HepG2 (cell line): ENCODE results near the gene TRIM58. TPM values are rescaled to one million over a fixed set of nuclear protein-coding genes. Genes with fewer than 3 reads are reported as not detected.

ENCODE experiments used
- ATAC-seq: fragments of 200-7000 bp; cut with Tn5 transposase; 3 replicates; pipeline ENCODE4 v1.9.1; 2020; ENCODE audit warnings: mild to moderate bottlenecking, moderate library complexity
- BruUV-seq: library from RNA; stranded (reverse); fragments of 400-500 nt; replicated peaks from 2 replicates; lab custom pipeline; 2021; lab: Mats Ljungman, UMichigan
- CTCF ChIA-PET: fragments of 300-600 bp; formaldehyde crosslinking; extraction: SDS; loops from one replicate; lab custom pipeline; 2021; ENCODE audit warnings: low total read pairs, inconsistent platforms, low intra/inter-chr PET ratio; lab: Yijun Ruan, JAX
- POLR2A ChIA-PET: fragments of 350-600 bp; sonication (Branson Sonifier 250); formaldehyde crosslinking; loops from one replicate; lab custom pipeline; 2020; ENCODE audit warnings: antibody characterized with exemption, inconsistent platforms; lab: Yijun Ruan, JAX
- DNase-seq: peaks from one replicate; pipeline ENCODE4 v3.0.0-alpha.2; 2015; ENCODE audit warnings: low spot score
- FAIRE-seq: peaks from 3 replicates; lab custom pipeline; 2011; peaks lifted over from hg19 to GRCh38; lab: Jason Lieb, UNC
- H2AFZ ChIP-seq: one replicate; pipeline ENCODE4 v1.6.1; 2011; ENCODE audit warnings: low read length, inconsistent platforms
- H3K27ac ChIP-seq: fragments of 300-600 bp; 3 replicates; pipeline ENCODE4 v1.8.0; 2011; ENCODE audit warnings: mixed run types, mild to moderate bottlenecking, mixed read lengths, low read length, inconsistent platforms; ENCODE audit not compliant: insufficient read depth; ENCODE audit errors: extremely low read length
- H3K27me3 ChIP-seq, 2 experiments: fragments of 200-600 bp in 1 of 2; 2 replicates in 1 of 2; 3 replicates in 1 of 2; pipeline versions ENCODE4 v1.6.0 to v1.8.0; 2011; ENCODE audit warnings: low read length in 2 of 2, mild to moderate bottlenecking in 2 of 2, moderate library complexity in 2 of 2, inconsistent platforms in 1 of 2; ENCODE audit not compliant: insufficient read depth in 2 of 2, control insufficient read depth in 1 of 2
- H3K36me3 ChIP-seq, 2 experiments: fragments of 200-600 bp in 1 of 2; replicated peaks in 1 of 2; 2 replicates in 1 of 2; 3 replicates in 1 of 2; pipeline versions ENCODE4 v1.5.1 to v1.8.0; 2011; ENCODE audit warnings: low read length in 2 of 2, inconsistent platforms in 1 of 2; ENCODE audit not compliant: insufficient read depth in 2 of 2, control insufficient read depth in 1 of 2
- H3K4me1 ChIP-seq: 2 replicates; pipeline ENCODE4 v1.5.1; 2012; ENCODE audit warnings: low read length, inconsistent platforms; ENCODE audit not compliant: insufficient read depth
- H3K4me2 ChIP-seq: 2 replicates; pipeline ENCODE4 v1.6.0; 2011; ENCODE audit warnings: low read depth, low read length, inconsistent platforms
- H3K4me3 ChIP-seq, 3 experiments: fragments of 200-600 bp in 1 of 3; sonication (generic), shearing (Covaris generic) in 1 of 3; replicated peaks in 1 of 3; 2 replicates each; pipeline ENCODE4 v1.5.1; 2011 to 2016; ENCODE audit warnings: low read length in 3 of 3, inconsistent platforms in 2 of 3, low read depth in 2 of 3, mild to moderate bottlenecking in 2 of 3, control low read depth in 1 of 3, mixed read lengths in 1 of 3; ENCODE audit not compliant: insufficient read depth in 1 of 3
- H3K79me2 ChIP-seq: one replicate; pipeline ENCODE4 v1.6.1; 2011; ENCODE audit warnings: low read length, inconsistent platforms; ENCODE audit not compliant: insufficient read depth
- H3K9ac ChIP-seq: 2 replicates; pipeline ENCODE4 v1.6.0; 2011; ENCODE audit warnings: mild to moderate bottlenecking, low read depth, low read length, inconsistent platforms; ENCODE audit not compliant: insufficient read depth
- H3K9me3 ChIP-seq: 2 replicates; pipeline ENCODE4 v1.5.1; 2012; ENCODE audit warnings: mild to moderate bottlenecking, low read length
- H4K20me1 ChIP-seq: 2 replicates; pipeline ENCODE4 v1.6.0; 2011; ENCODE audit warnings: inconsistent platforms, mild to moderate bottlenecking, low read length, moderate library complexity; ENCODE audit not compliant: insufficient read depth
- AKNA ChIP-seq: sonication (generic); formaldehyde crosslinking; IDR thresholded peaks from 2 replicates; pipeline ENCODE4 v1.4.0; 2020; ENCODE audit warnings: missing genetic modification reagents, borderline replicate concordance
- ARID4A ChIP-seq: sonication (generic); formaldehyde crosslinking; IDR thresholded peaks from 2 replicates; pipeline ENCODE4 v1.5.0; 2020; ENCODE audit warnings: mild to moderate bottlenecking, missing genetic modification reagents, borderline replicate concordance
- FLYWCH1 ChIP-seq: sonication (generic); formaldehyde crosslinking; IDR thresholded peaks from 2 replicates; pipeline ENCODE4 v1.8.1; 2023; ENCODE audit warnings: mild to moderate bottlenecking, missing genetic modification reagents
- GATAD2A ChIP-seq: IDR thresholded peaks from 2 replicates; pipeline ENCODE4 v1.6.1; 2016
- IRF1 ChIP-seq: sonication (generic); formaldehyde crosslinking; IDR thresholded peaks from 2 replicates; pipeline ENCODE4 v1.4.0; 2020; ENCODE audit warnings: low read depth, mild to moderate bottlenecking, missing genetic modification reagents
- MED13 ChIP-seq: sonication (generic); formaldehyde crosslinking; IDR thresholded peaks from 2 replicates; pipeline ENCODE4 v1.5.0; 2020; ENCODE audit warnings: missing genetic modification reagents
- NFE2 ChIP-seq: sonication (generic); formaldehyde crosslinking; IDR thresholded peaks from 2 replicates; pipeline ENCODE4 v1.4.0; 2020; ENCODE audit warnings: missing genetic modification reagents
- NFRKB ChIP-seq: fragments of 450-650 bp; IDR thresholded peaks from 2 replicates; pipeline ENCODE4 v1.6.1; 2017
- PLRG1 ChIP-seq: fragments of 450-650 bp; conservative IDR thresholded peaks from 2 replicates; pipeline ENCODE4 v1.6.1; 2016
- RBFOX2 ChIP-seq: fragments of 200-400 bp; formaldehyde crosslinking; IDR thresholded peaks from 2 replicates; pipeline ENCODE4 v1.6.1; 2017; ENCODE audit warnings: low read depth, mild to moderate bottlenecking, low read length
- SP1 ChIP-seq, 2 experiments: fragments of 450-650 bp in 1 of 2; sonication (generic) in 1 of 2; formaldehyde crosslinking in 1 of 2; IDR thresholded peaks; 2 replicates each; pipeline versions ENCODE4 v1.4.0 to v1.6.1; 2016 to 2020; ENCODE audit warnings: missing genetic modification reagents in 1 of 2
- TEAD2 ChIP-seq: sonication (generic); formaldehyde crosslinking; IDR thresholded peaks from 2 replicates; pipeline ENCODE4 v1.9.0; 2021; ENCODE audit warnings: missing genetic modification reagents
- ZBTB20 ChIP-seq: sonication (generic); formaldehyde crosslinking; IDR thresholded peaks from 2 replicates; pipeline ENCODE4 v1.8.1; 2023; ENCODE audit warnings: missing genetic modification reagents, low read depth, mild to moderate bottlenecking, borderline replicate concordance
- ZNF24 ChIP-seq: fragments of 450-650 bp; IDR thresholded peaks from 2 replicates; pipeline ENCODE4 v1.6.1; 2017; ENCODE audit warnings: antibody characterized with exemption, mild to moderate bottlenecking
- ZNF274 ChIP-seq: sonication (generic); formaldehyde crosslinking; IDR thresholded peaks from 2 replicates; pipeline ENCODE4 v1.5.1; 2020; ENCODE audit warnings: mild to moderate bottlenecking, missing genetic modification reagents
- ZNF430 ChIP-seq: sonication (generic); formaldehyde crosslinking; IDR thresholded peaks from 2 replicates; pipeline ENCODE4 v1.9.0; 2021; ENCODE audit warnings: mild to moderate bottlenecking, missing genetic modification reagents
- ZNF768 ChIP-seq: sonication (generic); formaldehyde crosslinking; IDR thresholded peaks from 2 replicates; pipeline ENCODE4 v1.4.0; 2020; ENCODE audit warnings: missing genetic modification reagents
- WGBS: methylation state at CpG from one replicate; pipeline ENCODE4 v1.1.6; 2017; ENCODE audit warnings: low lambda C conversion rate; 5-methylcytosine and 5-hydroxymethylcytosine counted together
- in situ Hi-C: cut with HindIII; loops from 2 replicates; pipeline ENCODE4 v1.10.0; 2017; ENCODE audit warnings: low pct_unique_long_range_greater_than_20kb; ENCODE audit not compliant: extremely low pct_ligation_motif_present
- intact Hi-C: fragments of 100-400 bp; cut with micrococcal nuclease; formaldehyde crosslinking; loops from one replicate; pipeline ENCODE4 v1.10.0; 2022; ENCODE audit not compliant: unreplicated experiment
- polyA plus RNA-seq, 8 experiments: library from polyadenylated mRNA; depleted of rRNA in 3 of 8; stranded (reverse) in 7 of 8; unstranded in 1 of 8; fragments of >200 nt; fragmentation: Illumina TruSeq in 4 of 8; extraction: Trizol in 4 of 8; gene quantifications; 2 replicates each; pipeline versions ENCODE4 v1.2.1 to v1.2.3, GENCODE V29; 2011 to 2016; ENCODE audit warnings: low read depth in 4 of 8, missing spikeins in 1 of 8, mixed read lengths in 1 of 8; ENCODE audit not compliant: insufficient read depth in 1 of 8
- total RNA-seq, 5 experiments: library from RNA; depleted of rRNA; stranded (reverse); fragments of >200 nt; fragmentation: Illumina TruSeq; extraction: Trizol; gene quantifications; 2 replicates each; pipeline ENCODE4 v1.2.3, GENCODE V29; 2016; ENCODE audit warnings: low read depth in 1 of 5

The TRIM58 gene
- total and polyA plus RNA-seq, 2 of the 13 experiments (the other 11 are each of a cell fraction or from before 2014, with no cell fraction given) = not detected

- no peak for DNase-seq
- H3K36me3 ChIP-seq = no peaks in the 10 kb centered on the region
- H3K27me3 ChIP-seq = no peaks in the 10 kb centered on the region
- no peak for FAIRE-seq
- no peak overlapping the region for H3K4me3 ChIP-seq
- H3K9me3 ChIP-seq = no peaks in the 10 kb centered on the region; the same call in 1 of the 2 replicates
- CTCF ChIA-PET = no interaction called here
- WGBS = 48% methylated on average over 13 of the region's 14 CpGs
- no peak overlapping the region for H3K27ac ChIP-seq
- no TSS peak for BruUV-seq
- H3K79me2 ChIP-seq = no peaks in the 10 kb centered on the region
- H3K4me2 ChIP-seq = no peak overlapping the region
- no peaks in the 10 kb centered on the region for H3K4me1 ChIP-seq
- H2AFZ ChIP-seq = no peak overlapping the region
- POLR2A ChIA-PET = no interaction called here
- H3K9ac ChIP-seq = no peak overlapping the region
- intact Hi-C loops (no loop called here), in situ Hi-C loops (no loop called here)
- no peaks in the 10 kb centered on the region for H4K20me1 ChIP-seq
- ATAC-seq = no peak
- TF ChIP-seq IRF1 (CRISPR knock-in tag) (no peak), SP1 (IDR thresholded peaks at IDR 0.05) (no peak), SP1 (CRISPR knock-in tag; IDR thresholded peaks at IDR 0.05) (no peak), ZNF768 (no peak), MED13 (CRISPR knock-in tag) (no peak), TEAD2 (no peak), PLRG1 (no peak), FLYWCH1 (CRISPR knock-in tag) (no peak), RBFOX2 (no peak), NFRKB (no peak), ARID4A (CRISPR knock-in tag) (no peak), ZNF274 (CRISPR knock-in tag) (no peak), AKNA (no peak), NFE2 (CRISPR knock-in tag) (no peak), ZNF430 (CRISPR knock-in tag) (no peak), ZNF24 (no peak), GATAD2A (CRISPR knock-in tag) (no peak), ZBTB20 (CRISPR knock-in tag) (no peak)
These were observed 39.0 kb downstream of the TRIM58 start for GRCh38 chr1:247895976-247896375.
